ENCODE results near the gene GPR25. TPM values are rescaled to one million over a fixed set of nuclear protein-coding genes. Genes with fewer than 3 reads are reported as not detected.

GPR25 gene
- polyA plus RNA-seq, 1 experiment = not detected

DNA sequence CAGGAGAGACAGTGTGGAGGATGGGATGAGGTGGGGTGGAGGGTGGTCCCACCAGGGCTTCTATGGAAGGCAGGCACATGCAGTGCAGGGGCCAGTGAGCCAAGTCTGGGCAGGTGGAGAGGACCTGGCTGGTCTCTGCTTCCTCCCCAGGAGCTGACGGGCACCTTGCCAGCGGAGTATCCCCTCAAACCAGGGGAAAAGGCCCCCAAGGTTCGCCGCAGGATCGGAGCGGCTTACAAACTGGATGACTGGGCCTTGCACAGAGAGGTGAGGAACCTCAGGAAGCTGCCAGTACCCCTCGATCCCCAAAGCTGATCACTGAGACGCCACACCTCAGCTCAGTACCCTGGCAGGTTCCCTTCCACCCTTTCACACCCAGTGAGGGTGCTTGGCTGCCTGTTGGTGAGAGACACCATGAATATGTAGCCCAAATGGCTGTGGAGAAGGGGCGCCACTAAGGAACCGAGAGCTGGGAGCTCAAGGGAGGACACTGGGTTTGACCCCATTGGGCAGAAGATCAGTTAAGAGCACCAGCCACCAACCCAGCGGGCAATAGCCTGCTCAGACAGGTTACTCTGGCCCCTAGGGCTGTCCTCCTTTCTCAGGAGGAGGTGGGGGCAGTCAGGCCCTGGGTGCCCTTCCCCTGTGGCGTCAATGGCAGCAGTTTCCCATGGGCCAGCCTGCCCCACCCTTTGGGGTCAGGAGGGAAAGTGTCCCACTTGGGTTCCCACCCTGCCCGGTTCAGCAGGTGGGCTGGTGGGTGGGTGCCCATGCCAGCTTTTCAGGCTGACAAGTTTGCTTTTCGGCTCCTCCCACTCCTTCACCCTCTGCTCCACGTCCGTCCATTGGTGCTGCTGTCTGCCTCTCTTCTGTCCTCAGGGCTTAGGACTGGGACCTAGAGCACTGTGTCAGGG, 27.4 kb downstream of the GPR25 start:
- H3K27me3 ChIP-seq (ENCODE audit: control insufficient read depth, insufficient read depth, low read length) = peaks cover 23% of the 10 kb centered on the region
- H3K4me3 ChIP-seq (ENCODE audit: low read depth, low read length) = no peak overlapping the region
- no peak overlapping the region for H3K27ac ChIP-seq (ENCODE audit: low read depth, low read length)
- DNase-seq (ENCODE audit: low read depth, low spot score) = no peak
- H3K9me3 ChIP-seq (ENCODE audit: control insufficient read depth, insufficient read depth, low read length) = no peaks in the 10 kb centered on the region; the same call in 1 of the 2 replicates
- TF ChIP-seq, protein P1, sequence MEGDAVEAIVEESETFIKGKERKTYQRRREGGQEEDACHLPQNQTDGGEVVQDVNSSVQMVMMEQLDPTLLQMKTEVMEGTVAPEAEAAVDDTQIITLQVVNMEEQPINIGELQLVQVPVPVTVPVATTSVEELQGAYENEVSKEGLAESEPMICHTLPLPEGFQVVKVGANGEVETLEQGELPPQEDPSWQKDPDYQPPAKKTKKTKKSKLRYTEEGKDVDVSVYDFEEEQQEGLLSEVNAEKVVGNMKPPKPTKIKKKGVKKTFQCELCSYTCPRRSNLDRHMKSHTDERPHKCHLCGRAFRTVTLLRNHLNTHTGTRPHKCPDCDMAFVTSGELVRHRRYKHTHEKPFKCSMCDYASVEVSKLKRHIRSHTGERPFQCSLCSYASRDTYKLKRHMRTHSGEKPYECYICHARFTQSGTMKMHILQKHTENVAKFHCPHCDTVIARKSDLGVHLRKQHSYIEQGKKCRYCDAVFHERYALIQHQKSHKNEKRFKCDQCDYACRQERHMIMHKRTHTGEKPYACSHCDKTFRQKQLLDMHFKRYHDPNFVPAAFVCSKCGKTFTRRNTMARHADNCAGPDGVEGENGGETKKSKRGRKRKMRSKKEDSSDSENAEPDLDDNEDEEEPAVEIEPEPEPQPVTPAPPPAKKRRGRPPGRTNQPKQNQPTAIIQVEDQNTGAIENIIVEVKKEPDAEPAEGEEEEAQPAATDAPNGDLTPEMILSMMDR (IDR thresholded peaks at IDR 0.05; ENCODE audit: low read depth, low read length) = no peak
- CTCF ChIA-PET = no interaction called here
- POLR2A ChIA-PET = no interaction called here

DNA sequence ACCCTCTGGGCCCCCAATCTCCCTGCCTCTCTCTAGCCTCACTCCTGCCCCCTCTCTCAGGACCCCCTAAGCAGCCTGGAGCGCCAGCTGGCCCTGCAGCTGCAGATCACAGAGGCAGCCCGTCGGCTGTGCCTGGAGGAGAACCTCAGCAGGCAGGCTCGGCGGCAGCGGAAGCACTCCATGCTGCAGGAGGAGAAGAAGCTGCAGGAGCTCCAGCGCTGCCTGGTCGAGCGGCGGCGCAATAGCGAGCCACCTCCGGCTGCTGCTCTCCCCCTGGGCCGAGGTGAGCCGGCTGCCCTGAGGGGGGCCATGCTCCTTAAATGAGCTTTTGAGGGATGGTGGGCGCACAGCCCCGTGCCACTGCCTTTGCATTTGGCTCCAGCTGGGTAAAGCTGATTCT, 28.1 kb downstream of the GPR25 start:
- no peak overlapping the region for H3K27ac ChIP-seq (ENCODE audit: low read depth, low read length)
- H3K9me3 ChIP-seq (ENCODE audit: control insufficient read depth, insufficient read depth, low read length) = no peaks in the 10 kb centered on the region
- no peak for DNase-seq (ENCODE audit: low read depth, low spot score)
- no peak overlapping the region for H3K4me3 ChIP-seq (ENCODE audit: low read depth, low read length)
- TF ChIP-seq, protein P1 (IDR thresholded peaks at IDR 0.05; ENCODE audit: low read depth, low read length) = no peak
- ChIA-PET CTCF (no interaction called here), POLR2A (no interaction called here)
- peaks cover 19% of the 10 kb centered on the region for H3K27me3 ChIP-seq (ENCODE audit: control insufficient read depth, insufficient read depth, low read length)

DNA sequence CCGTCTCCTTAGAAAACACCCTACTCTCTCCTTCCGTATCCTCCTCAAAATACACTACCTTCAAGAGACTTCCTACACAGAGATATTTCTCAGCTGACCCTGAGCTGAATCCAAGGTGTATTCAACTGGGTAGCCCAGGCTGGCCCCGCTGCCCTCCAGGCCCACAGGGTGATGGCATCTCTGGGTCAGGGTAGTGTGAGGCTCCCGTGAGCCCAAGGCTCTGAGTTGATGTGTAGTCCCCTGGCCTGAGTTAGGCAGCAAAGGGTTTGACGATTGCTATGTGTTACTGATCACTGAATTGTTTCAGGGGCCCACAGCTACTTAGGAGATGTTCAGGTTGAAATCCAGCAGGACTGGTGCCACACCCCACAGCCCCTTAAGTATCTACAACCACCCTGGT, 28.6 kb downstream of the GPR25 start:
- TF ChIP-seq, protein P1 (IDR thresholded peaks at IDR 0.05; ENCODE audit: low read depth, low read length) = no peak

DNA sequence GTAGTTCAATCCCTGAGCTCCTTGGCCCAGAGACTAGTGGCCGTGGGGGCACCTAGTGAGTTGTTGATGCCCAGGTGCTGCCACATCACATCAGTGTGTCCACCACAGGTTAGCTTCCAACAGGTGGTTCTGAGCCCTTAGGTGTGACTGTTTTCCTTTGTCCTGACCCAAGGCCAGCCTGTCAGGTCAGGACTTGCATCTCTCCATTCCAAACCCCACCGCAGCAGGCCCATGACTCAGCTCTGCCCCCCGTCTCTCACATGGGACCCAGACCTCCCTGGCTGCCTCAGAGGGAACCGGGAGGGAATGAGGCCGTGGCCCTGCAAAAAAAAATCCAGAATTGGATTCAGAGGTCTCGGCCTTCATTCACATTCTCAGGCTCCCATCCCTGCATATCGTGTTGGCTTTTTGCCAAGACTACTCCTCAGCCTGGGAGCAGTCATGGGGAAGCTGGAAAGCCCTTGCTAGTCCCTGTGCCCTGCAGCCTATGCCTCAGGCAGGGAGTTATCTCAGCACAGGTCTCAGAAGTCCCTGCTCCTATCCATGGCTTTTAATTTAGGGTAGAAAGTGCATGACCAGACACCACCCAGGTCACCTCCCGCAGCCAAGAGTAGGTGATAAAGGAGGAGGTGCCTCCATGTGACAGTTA, 29.1 kb downstream of the GPR25 start:
- Histone ChIP-seq H3K9me3 (ENCODE audit: control insufficient read depth, insufficient read depth, low read length) (no peaks in the 10 kb centered on the region), H3K4me3 (ENCODE audit: low read depth, low read length) (no peak overlapping the region), H3K27ac (ENCODE audit: low read depth, low read length) (no peak overlapping the region), H3K27me3 (ENCODE audit: control insufficient read depth, insufficient read depth, low read length) (peaks cover 14% of the 10 kb centered on the region)
- ChIA-PET CTCF (no interaction called here), POLR2A (no interaction called here)
- DNase-seq (ENCODE audit: low read depth, low spot score) = no peak
- TF ChIP-seq, protein P1 (IDR thresholded peaks at IDR 0.05; ENCODE audit: low read depth, low read length) = no peak

More for the DNA sequence above, 28.6 kb downstream of the GPR25 start:
- DNase-seq (ENCODE audit: low read depth, low spot score) = no peak
- CTCF ChIA-PET = no interaction called here
- H3K4me3 ChIP-seq (ENCODE audit: low read depth, low read length) = no peak overlapping the region
- H3K9me3 ChIP-seq (ENCODE audit: control insufficient read depth, insufficient read depth, low read length) = no peaks in the 10 kb centered on the region
- peaks cover 16% of the 10 kb centered on the region for H3K27me3 ChIP-seq (ENCODE audit: control insufficient read depth, insufficient read depth, low read length)
- POLR2A ChIA-PET = no interaction called here
- no peak overlapping the region for H3K27ac ChIP-seq (ENCODE audit: low read depth, low read length)

DNA sequence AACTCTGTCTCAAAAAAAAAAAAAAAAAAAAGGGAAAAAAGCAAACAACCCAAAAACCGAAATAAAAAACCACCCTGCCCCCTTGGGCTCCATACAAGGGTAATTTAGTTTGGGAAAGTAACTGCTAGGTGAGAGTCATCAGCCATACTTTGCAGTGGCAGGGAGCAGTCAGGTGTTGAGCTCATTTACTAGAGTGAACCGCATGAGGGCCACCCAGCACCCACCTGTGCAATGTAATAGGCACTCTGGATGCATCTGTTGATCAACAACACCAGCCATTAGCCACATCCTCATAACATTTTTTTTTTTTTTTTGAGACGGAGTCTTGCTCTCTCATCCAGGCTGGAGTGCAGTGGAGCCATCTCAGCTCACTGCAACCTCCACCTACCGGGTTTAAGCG, 31.0 kb downstream of the GPR25 start:
- Histone ChIP-seq H3K4me3 (ENCODE audit: low read depth, low read length) (no peak overlapping the region), H3K9me3 (ENCODE audit: control insufficient read depth, insufficient read depth, low read length) (no peaks in the 10 kb centered on the region), H3K27me3 (ENCODE audit: control insufficient read depth, insufficient read depth, low read length) (peaks cover 15% of the 10 kb centered on the region), H3K27ac (ENCODE audit: low read depth, low read length) (no peak overlapping the region)
- POLR2A ChIA-PET = interaction anchor here (1.0 kb wide), 1 partner anchor 12 kb away, joined by 8 read pairs; no protein-coding TSS in a partner anchor
- DNase-seq (ENCODE audit: low read depth, low spot score) = no peak
- TF ChIP-seq, protein P1 (IDR thresholded peaks at IDR 0.05; ENCODE audit: low read depth, low read length) = no peak
- CTCF ChIA-PET = interaction anchor here (1.3 to 2.0 kb wide), 2 partner anchors 13 to 69 kb away, joined by 4 to 8 read pairs; no protein-coding TSS in a partner anchor

Measured in AG04450 (cell line).